ENCODE measurements around the gene B4GALT3.

GRCh38 chr1:161159913-161160243, 17.4 kb downstream of the B4GALT3 start:
- TF ChIP-seq CTCF (IDR thresholded peaks at IDR 0.05) = no peak
- no peak for TF ChIP-seq POLR2A (IDR thresholded peaks at IDR 0.05)

All from heart left ventricle (tissue), 13 donors.